Smooth muscle cell of the brain vasculature (primary cell): ENCODE measurements around the gene TMX1.
A peak's percentile ranks its signal among the peaks of the same experiment; 100 is the strongest.
"Not testable (repeated sequence)": the region's sequence is repeated elsewhere in the genome, so short reads cannot be mapped to it uniquely, and the experiment has no call there.

ENCODE experiments used
- DNase-seq: peaks from one replicate; pipeline ENCODE4 v3.0.0-alpha.2; 2012; ENCODE audit warnings: low read depth, low spot score

Gene TMX1, protein sequence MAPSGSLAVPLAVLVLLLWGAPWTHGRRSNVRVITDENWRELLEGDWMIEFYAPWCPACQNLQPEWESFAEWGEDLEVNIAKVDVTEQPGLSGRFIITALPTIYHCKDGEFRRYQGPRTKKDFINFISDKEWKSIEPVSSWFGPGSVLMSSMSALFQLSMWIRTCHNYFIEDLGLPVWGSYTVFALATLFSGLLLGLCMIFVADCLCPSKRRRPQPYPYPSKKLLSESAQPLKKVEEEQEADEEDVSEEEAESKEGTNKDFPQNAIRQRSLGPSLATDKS

DNA sequence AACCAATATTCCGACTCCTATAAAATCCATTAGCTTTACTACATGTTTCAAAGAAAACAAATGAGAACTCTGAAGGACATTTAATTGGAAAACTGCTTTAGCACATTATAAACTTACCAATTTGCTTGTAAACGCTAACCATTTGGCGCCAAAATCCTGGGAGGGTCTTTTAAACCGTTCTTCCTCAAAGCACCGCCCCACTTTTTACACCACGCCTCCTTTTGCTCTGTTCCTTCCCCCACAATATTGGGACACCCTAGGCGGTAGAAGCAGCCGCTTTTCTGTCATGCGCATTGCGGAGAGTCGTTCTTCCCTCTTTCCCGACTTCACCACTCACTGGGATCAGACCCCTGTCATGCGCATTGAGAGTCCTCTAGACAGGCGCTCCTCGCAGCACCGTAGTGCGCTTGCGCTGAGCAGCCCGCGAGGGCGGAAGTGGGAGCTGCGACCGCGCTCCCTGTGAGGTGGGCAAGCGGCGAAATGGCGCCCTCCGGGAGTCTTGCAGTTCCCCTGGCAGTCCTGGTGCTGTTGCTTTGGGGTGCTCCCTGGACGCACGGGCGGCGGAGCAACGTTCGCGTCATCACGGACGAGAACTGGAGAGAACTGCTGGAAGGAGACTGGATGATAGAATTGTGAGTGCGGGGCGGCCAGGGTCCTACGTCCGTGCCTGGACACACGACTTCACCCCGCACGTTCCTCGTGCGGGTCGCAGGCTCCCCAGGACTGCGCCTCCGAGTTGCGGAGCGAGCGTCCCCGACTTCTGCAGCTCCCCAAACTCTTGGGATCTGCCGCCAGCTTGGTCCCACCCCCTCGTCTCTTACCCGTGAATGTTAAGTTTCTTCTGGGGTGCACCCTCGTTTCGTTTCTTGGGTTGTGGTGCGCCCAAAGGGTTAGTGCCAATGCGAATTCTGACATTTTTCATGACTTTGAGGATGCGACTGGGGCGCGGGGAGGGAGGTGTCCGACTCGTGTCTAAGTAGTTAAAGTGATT lies at the start of gene TMX1:
Gene TMX1, plus strand, starts transcription at position 435 of the 991 bp plus-strand sequence. Its CDS starts 46 bp downstream, at position 481.
- peak; percentile 97 for DNase-seq

DNA sequence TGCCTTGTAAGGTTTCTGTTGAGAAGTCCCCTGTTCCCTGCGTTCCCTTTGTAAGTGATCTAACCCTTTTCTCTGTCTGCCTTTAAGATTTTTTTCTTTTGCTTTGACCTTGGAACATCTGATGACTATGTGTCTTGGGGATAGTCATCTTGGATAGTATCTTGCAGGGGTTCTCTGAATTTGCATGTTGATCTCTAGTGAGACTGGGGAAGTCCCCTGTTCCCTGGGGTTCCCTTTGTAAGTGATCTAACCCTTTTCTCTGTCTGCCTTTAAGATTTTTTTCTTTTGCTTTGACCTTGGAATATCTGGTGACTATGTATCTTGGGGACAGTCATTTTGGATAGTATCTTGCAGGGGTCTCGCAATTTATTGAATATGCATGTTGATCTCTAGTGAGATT lies 38.2 kb upstream of the TMX1 start:
- DNase-seq: no peak

DNA sequence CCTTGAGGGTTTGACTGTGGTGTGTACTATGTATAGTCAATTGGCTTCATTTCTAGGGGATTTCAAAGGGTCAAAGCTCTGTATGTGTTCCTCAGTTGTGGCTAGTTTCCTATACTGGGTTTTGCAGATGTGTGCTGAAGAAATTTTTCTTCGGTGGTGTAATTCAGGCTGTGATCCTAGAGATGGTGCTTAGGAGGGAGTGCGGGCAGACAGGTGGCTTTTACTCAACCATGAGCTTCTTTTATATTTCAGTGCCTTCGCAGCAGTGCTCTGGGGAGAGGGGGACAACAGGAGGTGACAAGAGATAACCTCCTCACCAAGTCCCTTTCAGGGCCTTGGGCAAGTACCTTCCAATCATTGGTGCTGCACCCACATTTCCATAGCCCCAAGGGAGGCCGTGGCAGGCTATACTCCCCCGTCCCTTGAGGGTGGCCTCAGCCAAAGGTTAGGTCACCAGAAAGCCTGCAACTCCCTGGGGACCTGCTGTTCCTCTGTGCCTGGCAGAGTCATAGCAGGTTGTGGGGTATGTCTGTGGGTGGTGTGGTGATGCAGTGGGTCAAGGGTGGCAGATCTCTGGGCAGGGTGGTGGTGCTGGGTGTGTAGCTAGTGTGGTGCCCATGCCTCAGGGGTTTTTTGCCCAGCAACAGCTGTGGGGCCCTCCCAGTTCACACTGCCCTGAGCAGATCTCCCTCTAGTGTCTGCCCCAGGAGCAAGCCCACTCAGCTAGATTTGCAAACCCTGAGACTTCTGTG lies 37.0 kb upstream of the TMX1 start:
- no peak for DNase-seq

DNA sequence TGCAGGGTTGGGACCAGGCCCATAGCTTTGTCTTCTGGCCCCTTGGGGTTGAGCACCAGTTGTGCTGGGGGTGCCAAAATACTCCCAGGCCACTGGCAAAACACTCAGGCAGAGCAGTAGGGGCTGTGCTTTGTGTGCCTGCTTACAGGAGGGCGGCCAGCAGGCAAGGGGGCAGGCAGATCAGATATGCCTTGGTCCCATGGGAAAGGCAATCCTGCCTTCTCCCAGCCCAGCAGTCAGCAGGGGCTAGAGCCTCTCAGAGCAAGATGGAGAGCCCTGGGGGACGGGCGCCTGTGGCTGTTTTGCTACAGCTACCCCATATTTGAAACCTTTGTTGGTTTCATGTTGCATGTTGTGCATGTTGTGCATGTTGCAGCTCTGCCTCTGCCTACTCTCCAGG lies 36.2 kb upstream of the TMX1 start:
- no peak for DNase-seq

DNA sequence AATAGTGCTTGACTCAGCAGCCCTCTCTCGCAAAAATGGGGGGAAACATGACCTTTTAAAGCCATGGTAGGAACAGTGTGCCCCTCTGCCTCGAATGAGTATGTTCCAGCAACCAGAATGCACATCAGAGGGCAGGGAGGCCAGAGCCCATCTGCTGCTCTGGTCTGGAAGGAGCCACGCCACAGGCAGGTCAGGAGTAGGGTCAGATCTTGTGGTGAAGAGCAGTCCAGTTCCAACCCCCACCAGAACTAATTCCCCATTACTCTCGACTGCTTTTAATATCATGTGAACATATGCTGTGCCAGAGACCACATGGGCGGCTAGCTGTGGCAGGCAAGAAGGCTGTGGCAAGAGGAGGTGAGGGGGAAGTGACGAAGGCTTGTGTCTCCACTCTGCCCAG lies 34.6 kb upstream of the TMX1 start:
- DNase-seq: no peak

DNA sequence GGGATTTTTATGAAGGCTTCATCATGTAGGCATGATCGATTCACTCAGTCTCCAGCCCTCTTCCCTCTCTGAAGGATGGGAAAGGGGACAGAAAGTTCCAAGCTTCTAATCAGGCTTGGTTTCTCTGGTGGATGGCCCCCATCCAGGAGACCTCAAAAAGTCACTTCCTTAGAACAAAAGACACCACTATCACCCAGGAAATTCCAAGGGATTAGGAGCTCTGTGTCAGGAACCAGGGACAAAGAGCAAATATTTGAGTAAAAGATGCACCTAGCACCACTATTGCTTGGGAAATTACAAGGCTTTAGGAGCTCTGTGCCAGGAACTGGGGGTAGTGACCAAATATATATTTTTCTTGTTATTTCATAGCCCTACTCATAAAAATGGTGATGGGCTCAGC lies 33.6 kb upstream of the TMX1 start:
- DNase-seq: no peak

DNA sequence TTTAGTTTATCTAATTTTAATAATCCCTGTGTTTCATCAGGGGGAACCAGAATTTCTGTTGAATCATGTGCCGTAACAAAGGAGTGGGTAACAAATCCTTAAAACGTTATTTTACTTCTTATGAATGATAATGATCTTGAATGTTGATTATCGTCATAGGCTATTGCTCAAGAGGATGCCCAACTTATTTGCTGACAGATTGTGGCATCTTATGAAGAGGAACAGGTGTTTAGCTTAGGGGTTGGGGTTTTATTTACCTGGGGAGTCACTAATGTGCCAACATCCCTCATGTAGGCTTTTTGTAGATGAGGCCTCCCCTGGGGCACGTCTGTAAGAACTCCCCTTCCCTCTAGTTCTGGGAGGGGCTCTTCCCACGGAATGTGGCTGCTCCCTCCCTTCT lies 32.4 kb upstream of the TMX1 start:
- DNase-seq: no peak

DNA sequence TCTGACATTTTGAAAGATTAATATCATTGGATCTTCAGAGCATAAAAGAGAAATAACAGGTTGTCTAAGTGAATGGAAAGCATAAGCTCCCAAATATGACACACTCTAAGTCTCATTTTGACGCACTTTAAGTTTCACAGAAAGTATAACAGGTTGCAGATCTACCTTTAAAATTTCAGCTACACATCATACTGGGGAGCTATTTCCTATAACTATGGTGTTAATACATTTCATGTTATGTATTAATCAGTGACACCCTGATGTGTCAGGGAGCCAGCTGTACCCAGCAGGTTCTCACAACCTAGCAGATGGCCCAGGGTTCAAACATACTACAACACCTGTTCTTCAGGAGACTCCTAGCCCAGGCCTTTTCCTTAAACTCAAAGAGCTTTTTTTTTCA lies 31.1 kb upstream of the TMX1 start:
- no peak for DNase-seq

DNA sequence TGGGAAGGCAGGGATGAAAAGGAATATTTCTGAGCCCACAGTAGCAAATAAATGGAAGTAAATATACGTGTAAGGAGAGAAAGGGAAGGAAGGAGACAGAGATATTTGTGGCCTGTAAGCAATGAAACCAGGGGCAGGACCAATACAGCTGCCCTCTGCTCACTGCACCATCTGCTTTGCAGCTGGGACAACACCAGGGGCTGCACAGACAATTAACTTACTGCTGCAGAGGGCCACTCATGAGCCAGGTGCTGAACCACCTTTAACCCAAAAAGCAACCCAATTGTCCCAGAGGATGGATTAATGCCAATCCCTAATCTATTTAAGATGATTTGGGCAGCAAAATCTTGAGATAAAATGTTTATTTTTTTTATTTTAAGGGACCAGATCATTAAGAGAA lies 30.6 kb upstream of the TMX1 start:
- DNase-seq: no peak

DNA sequence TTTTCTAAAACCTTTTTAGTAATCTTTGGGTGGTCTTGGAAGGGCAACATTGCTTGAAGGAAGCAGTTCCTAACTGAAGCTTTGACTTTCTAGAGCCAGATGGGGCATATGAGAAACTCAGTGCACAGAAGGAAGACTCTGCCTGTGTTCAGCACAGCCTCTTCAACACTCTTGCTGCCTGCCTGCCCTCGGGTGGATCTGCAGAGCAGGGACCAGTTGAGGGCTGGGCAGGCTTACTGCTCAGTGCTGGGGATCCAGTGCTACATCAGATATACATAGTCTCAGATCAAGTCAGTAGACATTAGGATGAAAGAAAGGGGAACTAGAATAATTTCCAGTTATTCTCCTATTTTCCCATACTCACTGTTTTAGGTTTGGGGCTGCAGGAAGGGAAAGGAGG lies 29.5 kb upstream of the TMX1 start:
- DNase-seq: no peak

DNA sequence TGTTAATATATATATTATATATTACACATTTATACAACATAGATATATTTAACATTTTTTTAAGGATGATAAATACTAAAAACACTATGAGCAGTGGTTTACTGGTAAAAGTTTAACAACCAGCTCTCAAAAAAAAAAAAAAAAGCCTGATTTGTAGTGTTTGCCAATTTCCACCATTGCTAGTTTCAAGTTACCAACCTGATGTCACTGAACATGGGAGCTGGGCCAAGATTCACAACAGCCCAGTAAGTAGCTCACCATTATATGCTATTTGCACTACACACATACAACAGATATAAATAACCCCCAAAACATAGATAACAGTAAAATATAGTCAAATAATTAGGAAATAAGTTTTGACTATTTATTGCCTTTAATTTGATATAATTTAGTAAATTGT lies 28.9 kb upstream of the TMX1 start:
- no peak for DNase-seq

DNA sequence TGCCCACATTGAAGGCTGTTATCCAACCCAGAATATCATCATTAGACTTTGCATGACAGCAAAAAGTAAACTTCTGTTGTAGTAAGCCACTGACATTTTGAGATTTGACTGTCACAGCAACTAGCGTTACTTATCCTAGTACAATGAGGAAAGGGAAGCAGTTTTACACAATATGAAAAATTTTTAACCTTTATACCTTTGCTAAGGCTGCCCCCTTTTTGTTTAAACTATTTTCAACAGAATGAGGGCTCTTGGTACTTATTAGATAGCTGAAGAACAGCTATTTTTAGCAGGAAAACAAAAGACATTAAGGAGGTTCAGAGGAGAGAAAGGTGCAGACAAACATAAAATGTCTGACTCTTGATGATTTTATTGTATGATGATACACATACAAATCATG lies 23.4 kb upstream of the TMX1 start:
- no peak for DNase-seq

DNA sequence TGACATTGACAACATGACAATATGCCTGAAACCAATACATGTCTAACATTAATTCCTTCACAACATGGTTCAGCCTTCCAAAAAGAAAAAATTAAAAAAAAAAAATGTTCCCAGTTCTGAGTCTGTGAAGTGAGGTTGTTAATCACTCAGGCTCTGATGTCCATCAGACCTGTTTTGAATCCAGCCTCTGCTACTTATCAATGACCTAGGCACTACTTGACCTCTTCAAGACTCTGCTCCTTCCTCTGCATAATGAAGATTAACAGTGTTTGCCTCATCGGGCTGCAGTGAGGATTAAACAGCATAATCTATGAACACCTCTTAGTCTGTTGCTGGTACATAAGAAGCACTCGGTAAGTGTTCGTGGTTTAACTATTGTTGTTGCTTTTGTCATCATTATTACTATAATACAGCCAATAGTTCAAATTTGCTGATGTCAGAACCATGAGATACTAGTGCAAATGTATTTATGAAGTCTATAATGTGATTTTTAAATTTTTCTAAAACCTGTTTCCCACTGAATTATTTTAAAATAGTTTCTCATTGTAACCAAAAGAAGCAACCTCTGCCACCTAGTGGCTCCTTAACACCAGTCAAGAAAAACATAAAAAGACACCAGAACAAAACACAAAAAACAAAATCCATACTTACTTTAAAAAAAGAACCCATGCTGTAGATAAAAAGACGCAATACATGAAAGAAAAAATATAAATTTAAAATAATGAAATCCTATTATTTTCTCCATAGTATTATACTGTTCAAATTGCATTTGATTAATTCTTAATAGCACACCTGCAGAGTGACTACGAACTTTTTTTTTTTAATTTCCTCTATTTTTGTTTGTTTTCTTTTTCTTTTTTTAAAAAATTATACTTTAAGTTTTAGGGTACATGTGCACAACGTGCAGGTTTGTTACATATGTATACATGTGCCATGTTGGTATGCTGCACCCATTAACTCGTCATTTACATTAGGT lies 20.3 kb upstream of the TMX1 start:
- DNase-seq: no peak

DNA sequence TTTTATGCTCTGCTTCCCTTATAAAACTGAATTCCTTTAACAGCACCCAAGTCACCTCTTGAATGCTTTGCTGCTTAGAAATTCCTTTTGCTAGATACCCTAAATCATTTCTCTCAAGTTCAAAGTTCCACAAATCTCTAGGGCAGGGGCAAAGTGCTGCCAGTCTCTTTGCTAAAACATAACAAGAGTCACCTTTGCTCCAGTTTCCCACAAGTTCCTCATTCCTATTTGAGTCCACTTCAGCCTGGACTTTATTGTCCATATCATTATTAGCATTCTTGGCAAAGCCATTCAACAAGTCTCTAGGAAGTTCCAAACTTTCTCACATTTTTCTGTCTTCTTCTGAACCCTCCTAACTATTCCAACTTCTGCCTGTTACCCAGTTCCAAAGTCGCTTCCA lies 16.6 kb upstream of the TMX1 start:
- DNase-seq: not testable (repeated sequence)

DNA sequence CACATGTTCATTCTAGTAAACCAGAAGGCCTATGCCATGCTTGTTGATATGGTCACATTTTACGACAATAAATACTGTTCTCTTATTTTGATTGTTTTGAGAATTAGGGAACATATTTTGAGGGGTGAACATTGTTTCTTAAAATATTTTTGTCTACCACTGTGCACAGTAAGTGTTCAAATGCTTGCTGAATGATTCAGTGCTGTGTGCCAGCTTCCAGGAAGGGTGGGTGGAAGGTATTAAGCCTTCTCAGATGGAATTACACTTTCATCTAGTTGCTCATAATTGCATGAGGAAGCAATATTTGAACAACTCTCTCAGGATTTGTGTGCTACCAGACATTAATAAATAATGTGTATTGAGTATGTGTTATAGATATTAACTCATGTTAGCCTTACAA lies 15.5 kb upstream of the TMX1 start:
- no peak for DNase-seq

DNA sequence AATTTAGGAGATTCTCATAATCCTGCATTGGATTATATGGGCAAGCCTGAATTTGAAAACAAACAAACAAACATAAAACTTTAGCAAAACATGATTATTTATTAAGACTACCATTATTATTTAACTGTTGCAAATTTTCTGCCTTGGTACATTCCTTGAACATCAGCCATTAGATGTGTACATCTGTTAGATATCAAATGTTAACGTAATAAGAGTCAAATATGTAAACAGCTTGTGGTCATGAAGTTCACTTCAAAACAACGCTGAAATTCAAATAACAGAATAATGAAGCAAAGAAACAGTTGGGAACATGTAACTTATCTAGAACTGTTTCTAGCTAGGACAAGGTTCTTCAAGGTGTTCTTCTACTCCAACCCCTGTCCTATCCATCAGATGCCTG lies 14.3 kb upstream of the TMX1 start:
- no peak for DNase-seq

DNA sequence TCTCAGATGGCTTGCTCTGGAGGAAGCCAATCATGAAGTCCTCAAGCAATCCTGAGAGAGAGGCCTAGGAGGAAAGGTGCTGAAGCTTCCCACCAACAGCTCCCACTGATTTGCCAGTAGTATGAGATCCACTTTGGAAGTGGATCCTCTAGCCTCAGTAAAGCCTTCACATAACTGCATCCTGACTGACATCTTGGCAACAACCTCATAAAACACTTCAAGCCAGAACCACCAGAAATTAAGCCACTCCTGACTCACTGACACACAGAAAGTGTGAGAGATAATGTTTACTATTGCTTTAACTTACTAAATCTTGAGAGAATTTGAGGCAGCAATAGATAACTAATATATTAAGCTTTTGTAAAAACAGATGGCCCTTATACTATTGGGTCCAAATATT lies 11.7 kb upstream of the TMX1 start:
- DNase-seq: no peak

DNA sequence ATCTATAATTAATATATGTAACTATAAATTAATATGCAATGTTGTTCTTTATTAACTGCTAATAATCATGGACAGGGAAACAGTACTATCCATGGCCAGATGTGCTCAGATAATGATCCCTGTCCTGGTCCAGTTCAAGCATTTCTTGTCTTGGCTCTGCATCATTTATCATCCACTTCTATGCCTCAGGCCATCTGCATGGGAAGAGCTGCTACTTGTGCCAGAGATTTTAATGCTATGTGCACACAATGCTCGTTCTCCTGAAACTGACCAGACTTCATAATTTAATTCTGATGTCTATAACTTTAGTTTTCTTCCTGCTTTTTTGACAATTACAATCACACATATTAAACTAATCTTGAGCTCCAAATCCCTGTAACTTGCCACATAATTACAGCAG lies 11.2 kb upstream of the TMX1 start:
- no peak for DNase-seq

DNA sequence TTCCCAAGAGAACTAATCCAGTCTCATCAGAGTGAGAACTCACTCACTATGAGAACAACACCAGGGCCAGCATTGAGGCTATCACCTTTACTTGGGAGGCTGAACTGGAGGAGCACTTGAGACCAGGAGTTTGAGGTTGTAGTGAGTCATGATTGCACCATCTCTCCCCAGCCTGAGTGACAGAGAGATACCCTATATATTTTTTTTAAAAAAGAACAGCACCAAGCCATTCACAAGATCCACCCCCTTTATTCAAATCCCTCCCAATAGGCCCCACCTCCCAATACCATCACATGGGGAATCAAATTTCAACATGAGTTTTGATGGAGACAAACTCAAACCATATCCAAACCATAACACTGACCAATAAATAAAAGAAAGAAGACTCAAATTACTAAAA lies 3.7 kb upstream of the TMX1 start:
- no peak for DNase-seq

DNA sequence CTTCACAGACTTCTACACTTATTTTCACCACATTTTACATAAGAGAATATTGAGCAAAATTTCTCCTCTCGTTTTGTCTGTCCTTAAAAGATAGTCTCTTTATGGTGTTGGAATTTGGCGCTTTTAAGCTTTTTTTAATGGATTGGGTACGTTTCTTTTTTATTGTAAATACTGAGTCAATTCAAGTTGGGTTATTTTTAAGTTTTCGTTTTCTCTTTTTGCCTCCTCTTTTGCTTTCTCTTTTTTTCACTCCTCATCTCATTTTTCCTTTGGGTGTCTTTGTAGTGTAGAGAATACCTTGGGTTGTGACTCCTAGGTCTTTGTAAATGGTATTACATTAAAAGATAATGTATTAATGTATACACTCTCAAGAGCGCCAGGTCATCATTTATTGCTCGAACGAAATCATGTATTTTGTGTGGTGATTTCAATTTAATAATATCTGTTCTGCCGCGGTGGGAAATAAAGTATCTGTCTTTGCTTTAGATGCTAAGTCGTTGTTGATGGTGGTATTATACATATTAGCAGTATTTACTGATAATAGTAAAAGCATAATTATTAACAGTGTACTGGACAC lies 845 bp downstream of the TMX1 start:
- no peak for DNase-seq
